MV-4-11 (cell line): ENCODE results near the gene ABCG1.
A peak's percentile ranks its signal among the peaks of the same experiment; 100 is the strongest.

Experiments
- DNase-seq: peaks from one replicate; lab custom pipeline; 2025; lab: John Stamatoyannopoulos, UW

Gene ABCG1

DNA sequence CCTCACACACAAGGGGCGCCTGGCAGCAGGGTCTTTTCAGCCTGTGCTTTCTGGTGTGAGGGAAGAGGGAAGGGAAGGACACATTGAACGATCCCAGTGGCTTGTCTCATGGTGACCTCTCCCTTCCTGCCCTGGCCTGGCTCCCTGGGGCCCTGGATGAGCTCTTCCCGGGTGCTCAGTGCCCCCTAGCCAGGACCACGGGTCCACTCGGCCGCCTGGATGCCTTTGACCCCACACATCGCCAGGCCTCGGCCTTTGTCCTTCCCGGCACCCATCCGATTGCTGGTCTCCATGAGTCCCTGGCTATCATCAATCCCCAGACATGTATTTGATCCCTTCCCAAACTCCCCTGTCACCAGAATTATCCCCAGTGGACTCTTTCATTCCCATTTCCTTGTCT, 102.3 kb downstream of the ABCG1 start:
- DNase-seq, result no peak

DNA sequence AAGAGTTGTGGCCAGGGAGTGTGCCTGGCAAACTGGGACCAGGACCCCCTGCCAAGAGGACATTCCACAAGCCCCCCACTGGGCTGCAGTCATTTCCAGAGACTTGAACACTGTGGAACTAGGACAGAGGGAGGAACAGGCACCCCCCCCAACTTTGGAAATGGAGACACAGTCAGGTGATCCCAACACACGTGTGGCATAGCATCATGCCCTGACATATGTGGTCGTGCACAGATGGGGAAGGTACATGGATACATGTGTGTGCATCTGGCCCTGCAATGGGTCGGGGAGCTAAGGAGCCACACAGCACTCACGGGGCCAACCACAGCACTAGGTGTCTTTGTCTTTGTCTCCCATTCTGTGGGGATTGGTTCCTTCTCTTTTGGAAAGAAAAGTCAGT, 102.9 kb downstream of the ABCG1 start:
- no peak for DNase-seq

DNA sequence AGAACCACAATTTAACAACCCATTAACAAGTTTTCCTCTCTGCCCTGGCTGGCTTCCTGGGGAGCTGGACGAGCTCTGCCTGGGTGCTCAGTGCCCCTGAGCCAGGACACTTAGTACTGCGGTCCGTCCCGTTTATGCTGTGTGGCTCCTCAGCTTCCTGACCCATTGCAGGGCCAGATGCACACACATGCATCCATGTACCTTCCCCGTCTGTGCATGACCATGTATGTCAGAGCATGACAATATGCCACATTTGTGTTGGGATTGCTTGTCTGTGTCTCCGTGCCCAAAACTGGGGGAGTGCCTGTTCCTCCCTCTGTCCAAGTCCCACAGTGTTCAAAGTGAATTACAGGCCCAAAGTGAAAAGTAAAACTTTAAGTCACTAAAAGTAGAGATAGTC, 106.0 kb downstream of the ABCG1 start:
- DNase-seq, result no peak

DNA sequence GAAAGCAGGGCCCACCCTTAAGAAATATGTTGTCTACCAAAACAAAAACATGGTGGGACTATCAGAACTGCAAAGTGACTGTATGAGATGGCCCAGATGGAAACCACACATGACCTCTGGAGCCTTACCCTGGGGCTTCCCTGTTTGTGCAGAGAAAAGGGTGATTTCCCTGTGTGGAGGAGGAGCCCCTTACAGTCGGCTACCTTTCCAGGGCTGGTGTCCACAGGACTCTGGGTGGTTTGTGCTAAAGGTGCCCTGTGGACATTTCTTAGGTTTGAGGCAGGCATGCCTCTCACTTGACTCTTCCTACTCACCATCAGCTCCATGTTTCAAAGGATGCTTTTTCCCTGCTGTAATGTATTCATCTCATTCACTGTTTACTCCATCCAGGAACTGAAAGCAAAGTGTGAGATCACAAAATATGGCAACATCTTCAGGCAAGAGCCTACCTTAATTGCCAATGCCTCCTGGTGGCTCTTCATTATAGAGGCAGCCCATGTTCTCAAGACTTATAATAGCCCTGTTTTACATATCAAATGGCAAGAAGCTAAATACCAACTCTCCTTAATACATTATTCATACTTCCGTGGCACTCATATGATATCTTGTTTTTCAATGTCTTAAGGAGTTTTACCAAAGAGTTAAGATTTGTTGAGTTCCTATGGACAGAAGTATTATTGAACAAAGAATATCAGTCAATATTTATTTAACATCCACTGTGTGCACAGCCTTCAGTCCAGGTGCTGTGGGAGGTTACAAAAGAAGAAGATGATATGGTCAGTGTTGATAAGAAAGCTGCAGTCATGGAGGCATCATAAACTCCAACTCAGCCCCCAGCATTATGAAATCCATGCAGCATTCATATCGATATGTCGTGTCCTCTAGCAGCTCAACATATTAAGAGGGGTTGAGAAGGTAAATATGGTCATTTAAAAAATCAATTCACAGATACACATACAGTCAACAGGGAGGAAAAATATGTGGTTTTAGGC, 111.7 kb downstream of the ABCG1 start:
- no peak for DNase-seq

DNA sequence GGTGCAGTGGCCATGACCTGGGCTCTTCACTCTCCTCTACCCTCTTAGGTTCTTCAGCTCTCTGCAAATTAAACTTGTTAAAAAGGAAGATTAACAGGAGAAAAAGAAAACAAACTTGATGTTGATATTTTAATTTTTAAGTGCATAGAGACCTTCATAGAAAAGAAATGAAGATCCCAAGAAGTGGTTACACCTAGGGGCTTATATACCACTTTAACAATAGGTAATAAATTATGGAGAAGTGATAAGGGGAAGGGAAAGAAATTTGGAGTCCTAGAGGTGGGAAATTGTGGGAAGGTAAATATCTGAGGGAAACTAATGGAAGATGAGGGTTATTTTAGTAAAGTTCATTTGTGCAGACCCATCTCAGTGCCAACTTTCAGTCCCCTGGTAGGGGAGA, 112.7 kb downstream of the ABCG1 start:
- no peak for DNase-seq

DNA sequence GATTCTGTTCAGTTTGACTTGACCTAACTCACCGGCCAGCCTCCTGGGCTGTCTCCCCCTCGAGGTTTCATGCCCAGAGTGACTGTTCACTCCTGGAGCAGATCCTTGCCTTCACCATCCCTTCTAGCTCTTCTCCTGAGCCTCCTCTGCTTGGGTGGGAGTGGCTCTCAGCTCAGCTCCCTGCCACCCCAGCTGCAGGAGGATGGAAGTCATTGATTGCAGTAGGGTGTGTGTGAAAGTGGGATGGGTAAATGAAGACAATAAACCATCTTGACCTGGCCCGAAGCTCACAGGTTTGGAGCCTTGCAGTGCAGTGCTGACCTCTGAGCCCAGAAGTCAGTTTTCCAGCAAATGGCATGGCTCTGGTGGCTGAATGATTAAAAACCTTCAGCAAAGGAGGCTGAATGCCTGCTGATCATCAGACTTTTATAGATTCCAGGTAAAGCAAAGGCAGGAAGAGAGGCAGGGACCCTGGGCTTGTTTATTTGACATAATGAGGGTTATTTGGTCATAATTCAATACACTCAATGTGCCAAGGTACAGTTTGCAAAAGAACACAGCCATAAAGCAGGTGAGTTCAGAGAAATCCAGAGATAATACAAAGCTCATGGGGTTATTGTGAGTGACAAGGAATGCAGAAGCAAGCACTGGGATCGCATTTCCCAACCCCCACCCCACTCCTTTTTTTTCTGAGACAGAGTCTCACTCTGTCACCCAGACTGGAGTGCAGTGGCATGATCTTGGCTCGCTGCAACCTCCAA, 113.8 kb downstream of the ABCG1 start:
- no peak for DNase-seq

DNA sequence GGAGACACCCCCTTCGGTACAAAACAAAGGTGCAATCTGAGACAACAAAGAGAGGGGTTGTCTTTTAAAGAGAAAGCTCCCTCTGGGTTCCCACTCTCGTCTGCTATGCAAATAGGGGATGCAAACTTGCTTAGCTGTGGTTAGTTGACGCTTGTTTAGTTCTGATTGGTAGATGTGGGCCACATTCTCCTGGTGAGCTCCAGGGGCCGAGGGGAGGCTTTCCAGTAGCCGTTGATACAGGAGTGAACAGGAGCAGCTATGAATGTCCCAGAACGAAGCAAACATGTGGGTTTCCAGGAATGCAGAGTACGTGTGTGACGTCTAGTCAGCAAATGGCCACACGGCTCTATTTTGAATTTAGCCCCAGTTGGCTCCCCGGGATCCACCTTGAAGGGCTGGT, 117.1 kb downstream of the ABCG1 start:
- no peak for DNase-seq

DNA sequence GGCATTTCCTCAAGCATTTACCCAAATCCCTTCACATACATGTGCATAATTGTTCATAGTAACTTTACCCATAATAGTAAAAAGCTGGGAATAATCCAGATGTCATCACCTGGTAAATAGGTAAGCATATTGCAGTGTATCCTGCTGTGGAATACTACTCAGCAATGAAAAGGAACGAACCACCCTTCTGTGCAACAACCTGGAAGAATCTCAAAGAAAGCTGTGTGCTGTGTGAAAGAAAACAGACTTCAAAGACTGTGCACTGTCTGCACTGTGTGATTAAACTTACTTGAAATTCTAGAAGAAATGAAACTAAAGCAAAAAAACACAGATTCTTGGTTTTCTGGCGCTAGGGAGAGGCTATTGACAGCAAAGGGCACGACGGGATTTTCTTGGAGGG, 118.3 kb downstream of the ABCG1 start:
- no peak for DNase-seq

DNA sequence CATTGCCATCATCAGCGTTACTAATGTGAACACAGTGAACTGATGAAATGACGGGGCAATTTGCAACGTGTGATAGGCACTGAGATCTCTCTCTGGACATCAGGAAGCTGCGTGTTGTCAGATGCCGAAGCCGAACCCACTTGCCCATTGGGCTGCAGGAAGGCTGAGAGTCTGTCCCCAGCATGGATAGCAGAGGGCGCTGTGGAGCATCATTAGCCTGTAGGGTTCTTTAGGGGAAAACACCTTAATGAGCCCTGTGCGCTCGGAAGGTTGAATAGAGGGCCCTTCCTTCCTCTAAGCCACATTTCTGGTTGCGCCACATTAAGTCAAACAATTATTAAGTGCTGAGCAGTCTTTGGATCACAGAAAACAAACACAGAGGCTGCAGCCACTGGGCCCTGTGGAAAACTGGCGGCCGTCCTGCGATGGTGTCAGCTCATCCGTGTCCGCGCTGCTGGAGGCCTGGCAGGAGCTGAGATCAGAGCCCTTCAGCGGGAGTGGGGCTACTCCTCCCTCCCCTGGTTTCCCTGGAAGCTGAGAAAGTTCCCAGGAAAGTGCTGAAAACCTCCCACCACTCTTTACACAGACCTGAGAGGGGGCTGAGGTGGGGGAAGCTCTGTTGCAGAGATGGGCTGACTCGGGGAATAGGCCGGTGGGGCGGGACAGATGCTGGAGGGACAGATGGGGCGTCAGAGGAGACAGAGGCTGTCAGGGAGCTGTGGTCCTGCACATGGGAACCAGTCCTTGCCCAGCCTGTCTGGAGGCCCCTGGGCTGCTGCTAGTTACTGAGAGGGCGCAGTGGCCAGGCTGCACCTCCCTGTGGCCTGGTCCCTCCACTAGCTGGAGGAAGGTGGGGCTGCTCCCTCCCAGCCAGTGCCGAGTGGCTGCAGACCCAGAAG, 119.1 kb downstream of the ABCG1 start:
- DNase-seq, result peak; percentile 28

DNA sequence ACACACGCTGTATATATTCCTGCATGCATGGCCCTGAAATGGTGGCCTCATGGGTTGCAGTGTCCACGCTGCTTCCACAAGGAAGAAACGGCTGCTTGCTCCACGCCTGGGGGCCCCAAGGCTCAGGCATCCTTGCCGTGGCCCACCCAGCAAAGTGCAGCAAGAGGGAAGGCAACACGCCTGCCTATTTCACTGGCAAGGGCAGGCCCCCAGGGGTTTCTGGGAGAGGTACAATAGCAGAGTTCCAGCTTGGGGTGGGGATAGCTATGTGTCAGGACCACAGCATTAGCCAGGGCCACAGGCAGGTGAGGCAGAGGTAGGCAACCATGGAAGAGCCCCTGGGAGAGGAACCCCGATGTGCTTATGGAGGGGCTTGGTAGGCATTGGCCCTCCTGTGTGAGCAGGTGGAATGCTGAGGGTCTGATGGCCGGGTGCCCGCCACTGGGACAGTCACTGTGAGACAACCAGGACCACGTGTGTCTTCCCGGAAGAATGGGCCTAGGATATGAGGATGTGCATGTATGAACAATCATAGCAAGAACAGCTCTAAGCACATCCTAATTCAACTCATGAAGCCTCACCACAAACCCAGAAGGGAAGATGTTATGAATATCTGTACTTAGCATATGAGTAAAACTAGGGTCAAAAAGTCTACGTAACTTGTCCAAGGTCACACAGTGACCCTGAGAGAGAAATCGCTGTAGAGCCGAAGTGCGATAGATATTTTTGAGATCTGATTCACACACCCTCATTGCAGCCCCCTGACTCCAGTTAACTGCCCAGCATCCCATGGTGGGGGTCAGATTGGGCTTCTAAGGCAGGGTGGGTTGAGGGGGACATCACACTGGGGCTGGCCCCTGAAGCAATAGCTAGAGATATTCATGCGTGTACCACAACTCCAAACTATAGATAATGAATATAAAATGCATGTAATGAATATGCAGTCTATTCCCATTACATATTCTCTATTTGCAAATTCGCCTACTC, 120.1 kb downstream of the ABCG1 start:
- no peak for DNase-seq

DNA sequence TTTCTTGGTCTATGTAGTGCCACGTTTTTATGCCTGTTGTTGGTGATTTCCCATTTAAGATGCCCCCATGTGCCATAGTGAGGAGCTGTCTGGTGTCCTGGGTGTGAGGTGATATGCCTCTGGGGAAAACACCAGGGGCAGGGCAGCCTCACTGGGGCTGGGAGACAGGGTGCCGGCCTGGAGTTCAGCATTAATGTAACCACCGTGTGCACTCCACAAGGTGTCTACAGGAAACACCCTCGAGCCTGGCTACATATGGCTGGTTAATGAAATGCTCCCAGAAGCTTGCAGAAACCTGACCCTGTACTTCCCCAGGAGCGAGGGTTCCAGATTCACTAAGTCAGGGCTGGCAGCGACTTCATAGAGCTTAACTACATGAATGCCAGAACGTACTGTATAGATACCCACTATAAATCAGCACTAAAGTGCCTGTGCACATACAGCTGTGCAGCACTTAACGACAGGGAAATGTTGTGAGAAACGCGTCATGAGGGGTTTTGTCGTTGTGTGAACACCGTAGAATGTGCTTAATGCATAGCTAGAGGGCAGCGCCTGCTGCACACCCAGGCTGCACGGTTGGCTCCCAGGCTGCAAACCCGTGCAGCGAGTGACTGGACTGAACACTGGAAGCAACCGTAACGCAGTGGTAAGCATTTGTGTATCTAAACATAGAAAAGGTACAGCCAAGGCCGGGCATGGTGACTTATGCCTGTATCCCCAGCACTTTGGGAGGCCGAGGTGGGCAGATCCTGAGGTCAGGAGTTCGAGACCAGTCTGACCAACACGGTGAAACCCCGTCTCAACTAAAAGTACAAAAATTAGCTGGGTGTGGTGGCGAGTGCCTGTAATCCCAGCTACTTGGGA, 121.5 kb downstream of the ABCG1 start:
- no peak for DNase-seq

DNA sequence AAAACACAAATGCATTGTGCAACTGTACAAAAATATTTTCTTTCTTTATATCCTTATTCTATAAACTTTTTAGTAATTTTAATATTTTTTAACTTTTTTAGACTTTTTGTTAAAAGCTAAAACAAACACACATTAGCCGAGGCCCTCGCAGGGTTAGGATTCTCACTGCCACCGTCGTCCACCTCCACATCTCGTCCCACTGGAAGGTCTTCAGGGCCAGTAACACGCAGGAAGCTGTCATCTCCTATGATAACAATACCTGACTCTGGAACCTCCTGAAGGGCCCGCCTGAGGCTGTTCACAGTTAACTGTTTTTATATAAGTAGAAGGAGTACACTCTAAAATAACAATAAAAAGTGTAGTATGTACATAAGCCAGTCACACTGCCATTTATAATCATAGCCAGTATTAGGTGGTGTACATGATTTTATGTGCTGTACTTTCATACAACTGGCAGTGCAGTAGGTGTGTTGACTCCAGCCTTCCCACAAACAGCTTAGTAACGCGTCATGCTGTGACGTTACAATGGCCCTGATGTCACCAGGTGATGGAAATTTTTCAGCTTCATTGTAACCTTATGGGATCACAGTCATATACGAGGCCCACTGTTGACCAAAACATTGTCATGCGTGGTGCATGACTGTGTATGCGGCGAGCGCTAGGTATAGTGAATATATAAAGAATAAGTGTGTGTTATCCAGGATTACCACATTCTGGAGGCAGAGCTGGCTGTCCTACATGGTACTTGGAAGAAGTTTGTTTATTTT, 123.0 kb downstream of the ABCG1 start:
- no peak for DNase-seq

DNA sequence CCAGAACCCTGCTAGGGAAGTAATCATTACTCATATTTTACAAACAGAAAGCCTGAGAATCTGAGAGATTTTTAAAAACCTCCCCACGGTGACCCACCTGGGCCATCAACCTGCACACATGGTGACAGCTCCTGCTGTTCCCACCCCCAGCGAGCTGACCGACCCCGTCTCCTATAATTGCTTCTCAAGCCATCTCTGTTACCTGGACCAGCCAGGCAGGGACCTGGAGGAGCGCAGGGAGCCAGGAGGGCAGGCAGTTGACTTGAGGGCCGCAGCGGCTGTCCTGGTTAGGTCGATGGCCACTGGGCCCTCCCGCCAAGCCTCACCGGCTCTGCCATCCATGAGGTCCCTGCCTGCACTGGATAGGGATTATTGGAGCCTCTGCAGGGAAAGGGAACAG, 124.2 kb downstream of the ABCG1 start:
- no peak for DNase-seq

DNA sequence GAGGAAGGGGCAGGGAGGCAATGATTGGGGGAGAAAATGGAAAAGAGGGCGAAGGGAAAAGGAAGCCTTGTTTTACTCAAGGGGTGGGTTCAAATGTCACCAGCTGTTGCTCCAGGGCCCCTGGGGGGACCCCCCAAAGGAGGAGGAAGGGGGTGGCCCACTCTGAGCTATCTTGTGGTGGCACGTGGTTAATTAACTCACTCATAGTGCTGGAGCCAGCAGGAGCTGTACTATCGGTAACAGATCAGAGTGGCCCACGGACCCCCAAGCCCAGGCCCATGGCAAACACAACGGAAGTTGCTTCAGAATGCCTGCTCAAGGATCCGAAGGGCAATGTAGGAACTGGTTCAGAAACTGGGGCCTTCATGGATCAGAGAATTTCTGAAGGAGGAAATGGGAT, 124.6 kb downstream of the ABCG1 start:
- no peak for DNase-seq

DNA sequence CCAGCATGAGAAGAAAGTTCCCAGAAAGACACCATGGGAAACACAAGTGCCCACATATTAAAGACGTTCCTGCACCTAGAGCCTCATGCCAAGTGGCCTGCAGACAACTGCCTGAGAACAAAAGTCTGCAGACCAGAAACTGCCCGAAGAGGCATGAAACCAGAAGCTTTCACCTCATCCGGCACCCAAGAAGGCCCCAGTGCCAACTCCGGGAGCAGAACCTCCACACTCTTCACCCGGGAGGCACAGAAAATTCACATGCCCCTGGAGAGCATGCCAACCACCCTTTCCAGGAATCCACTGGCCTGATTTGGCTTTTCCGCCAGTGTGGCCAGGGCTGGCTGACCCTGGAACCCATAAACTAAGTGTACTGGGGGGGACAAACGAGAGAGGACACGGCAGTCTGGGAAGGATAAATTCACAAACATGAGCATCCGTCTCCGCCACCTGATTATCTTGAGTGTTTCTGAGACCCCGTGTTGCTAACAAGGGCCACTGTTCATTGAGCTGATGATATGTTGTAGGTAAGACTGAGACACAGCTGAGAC, 125.1 kb downstream of the ABCG1 start:
- no peak for DNase-seq

DNA sequence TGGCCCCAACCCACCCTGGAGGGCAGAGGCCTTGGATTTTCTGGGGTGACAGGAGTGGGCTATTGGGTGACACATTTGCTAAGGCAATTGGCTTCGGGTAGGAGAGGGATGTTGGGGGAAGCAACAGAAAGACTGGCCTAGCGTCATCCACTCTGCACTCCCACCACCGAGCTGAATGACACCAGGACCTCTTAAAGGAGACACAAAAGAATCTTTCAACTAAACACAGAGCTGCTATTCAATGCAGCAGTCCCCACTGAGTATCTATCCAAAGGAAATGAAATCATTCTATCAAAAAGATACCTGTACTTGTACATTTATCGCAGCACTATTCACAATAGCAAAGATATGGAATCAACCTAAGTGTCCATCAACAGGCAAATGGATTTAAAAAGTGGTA, 125.7 kb downstream of the ABCG1 start:
- no peak for DNase-seq

DNA sequence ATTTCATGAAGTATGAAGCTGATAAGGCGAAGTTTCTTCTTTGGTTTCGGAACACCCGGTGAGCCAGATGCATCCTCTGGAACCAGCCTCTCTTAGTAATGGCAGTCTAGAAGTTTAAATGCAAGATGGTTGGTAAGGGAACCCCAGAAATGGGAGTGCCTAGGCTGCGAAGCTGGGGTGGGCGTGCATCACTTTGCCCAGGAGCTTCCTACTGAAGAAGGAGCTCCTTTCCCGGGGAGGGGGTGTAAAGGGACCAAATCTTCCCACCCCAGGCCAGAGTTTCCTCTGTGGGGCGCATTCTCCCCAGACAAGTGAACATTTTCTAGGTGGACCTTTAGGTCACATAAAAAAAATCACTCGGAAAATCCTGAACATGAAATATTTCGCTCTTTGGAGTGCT, 127.5 kb downstream of the ABCG1 start:
- DNase-seq, result no peak
